Measurements from ENCODE around the gene CHN2.

The CHN2 gene

GRCh38 chr7:29413626-29414136 is 219.1 kb downstream of the CHN2 start:
- no peak for DNase-seq

GRCh38 chr7:29414216-29414615 is 219.6 kb downstream of the CHN2 start:
- DNase-seq: no peak

- no peak for DNase-seq
Measured at GRCh38 chr7:29415215-29415614, 220.6 kb downstream of the CHN2 start.

- no peak for DNase-seq
Measured at GRCh38 chr7:29416276-29416937, 221.8 kb downstream of the CHN2 start.

DNA sequence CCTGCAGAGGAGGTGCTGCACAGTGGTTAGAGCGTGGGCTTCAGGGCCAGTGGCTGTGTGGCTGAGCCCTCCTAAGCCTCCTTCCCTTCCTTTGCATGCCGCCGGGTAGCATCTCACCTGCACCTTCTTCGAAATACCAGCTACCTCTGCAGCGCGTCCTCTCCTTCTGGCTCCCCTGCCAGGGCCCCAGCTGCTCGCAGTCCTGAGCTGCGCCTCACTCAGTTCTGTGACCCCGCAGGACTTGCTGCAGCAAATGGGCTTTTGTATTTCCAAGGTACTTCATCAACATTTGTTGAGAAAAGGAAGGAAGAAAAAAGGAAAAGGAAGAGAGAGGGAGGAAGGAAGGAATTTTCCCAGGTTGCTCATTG is 222.3 kb downstream of the CHN2 start:
- no peak for DNase-seq

DNA sequence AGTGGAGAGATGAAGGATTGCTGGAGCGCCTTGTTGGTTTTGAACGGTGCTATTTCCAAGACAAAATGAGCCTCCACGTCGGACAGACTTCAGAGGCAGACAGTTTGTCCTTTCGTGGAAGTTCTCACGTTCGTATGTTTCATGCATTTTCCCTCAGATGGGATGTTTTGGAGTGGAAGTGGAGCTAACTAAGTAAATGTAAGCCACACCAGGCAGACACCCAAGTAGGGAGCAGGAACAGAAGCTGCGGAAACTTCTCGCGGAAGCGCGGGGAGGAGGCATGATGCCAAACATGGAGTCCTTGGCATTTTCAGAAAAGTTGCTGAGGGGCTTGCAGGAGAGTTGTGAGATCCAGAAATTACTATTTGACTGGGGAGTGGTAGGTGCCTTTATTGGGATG is 223.5 kb downstream of the CHN2 start:
- DNase-seq: no peak

DNA sequence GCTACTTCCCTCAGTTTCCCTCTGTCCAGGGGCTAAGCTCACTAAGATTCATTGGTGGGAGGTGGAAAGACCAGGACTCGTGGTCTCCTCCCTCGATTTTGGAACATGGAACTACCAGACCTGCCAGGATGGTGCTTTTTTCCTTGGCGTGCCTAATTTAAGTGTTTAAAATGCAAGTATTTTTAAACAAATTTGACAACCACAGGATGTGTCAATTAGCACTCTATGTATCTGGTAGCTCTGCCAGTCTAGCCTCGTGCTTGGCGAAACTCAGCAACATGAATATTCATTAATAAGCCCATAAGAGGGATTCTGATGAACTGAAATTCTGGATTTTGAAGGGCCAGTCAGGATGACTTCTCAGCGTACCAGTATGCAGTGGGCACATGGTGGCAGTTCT is 224.1 kb downstream of the CHN2 start:
- no peak for DNase-seq

DNA sequence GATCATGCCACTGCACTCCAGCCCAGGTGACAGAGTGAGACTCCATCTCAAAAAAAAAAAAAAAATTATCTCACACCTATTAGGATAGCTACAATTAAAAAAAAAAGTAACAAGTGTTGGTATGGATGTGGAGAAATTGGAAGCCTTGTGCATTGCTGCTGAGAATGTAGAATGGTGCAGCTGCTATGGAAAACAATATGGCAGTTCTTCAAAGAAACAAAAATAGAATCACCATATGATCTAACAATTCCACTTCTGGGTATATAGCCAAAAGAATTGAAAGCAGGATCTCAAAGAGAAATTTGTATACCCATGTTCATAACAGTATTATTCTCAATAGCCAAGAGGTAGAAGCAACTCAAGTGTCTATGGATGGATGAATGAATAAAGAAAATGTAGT is 225.4 kb downstream of the CHN2 start:
- no peak for DNase-seq

- DNase-seq: no peak
Measured at GRCh38 chr7:29421010-29421956, 226.7 kb downstream of the CHN2 start.

GRCh38 chr7:29422829-29423228 is 228.3 kb downstream of the CHN2 start:
- no peak for DNase-seq

DNA sequence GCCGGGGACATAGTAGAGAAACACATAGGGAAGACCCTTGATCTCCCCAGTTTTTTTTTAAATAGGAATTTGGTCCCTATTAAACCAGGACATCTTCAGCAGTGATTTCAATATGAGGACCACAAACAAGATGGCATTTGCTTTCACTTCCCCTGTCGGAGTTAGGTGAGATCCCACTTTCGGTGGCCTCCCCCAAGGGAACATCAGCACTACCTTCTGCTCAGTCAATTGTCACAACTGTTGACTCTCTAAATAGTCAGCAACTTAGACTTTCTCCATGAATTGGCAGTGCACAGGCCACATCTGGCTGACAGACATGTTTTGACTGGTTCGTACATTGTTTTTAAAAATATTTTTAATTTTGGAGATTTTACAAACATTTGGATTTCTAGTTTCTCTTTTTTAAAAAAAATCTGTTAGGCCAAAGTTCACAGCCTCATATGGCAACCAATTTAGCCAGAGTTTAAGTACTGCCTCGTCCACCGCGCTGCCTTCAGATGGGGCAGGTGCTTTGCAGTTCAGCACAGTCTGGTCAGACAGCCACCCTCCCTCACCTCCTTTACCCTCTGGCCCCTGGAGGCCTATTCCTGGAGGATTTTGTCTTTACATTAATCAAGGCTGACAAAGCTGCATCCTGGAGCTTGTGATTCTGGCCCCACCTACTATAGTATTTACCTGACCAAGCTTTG is 229.9 kb downstream of the CHN2 start:
- no peak for DNase-seq

GRCh38 chr7:29424984-29425309 is 230.4 kb downstream of the CHN2 start:
- no peak for DNase-seq

- no peak for DNase-seq
Measured at GRCh38 chr7:29426587-29426986, 232.0 kb downstream of the CHN2 start.

DNA sequence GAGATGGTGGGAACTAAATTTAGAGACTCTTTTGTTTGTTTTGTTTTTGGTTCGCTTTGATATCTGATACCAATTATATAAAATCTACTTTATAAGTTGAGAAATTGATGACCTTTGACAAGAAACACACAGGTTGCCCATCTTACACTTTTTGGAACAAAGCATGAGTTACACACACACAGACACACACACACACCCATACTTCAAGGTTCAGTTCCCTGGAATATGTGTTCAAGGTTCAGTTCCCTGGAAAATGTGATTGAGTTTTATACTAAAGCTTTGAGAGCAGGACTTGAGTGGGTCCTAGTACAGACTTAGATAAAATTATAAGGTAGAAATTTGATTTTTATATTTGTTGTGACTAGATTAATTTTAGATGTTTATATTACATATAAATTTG is 234.8 kb downstream of the CHN2 start:
- DNase-seq: no peak

DNA sequence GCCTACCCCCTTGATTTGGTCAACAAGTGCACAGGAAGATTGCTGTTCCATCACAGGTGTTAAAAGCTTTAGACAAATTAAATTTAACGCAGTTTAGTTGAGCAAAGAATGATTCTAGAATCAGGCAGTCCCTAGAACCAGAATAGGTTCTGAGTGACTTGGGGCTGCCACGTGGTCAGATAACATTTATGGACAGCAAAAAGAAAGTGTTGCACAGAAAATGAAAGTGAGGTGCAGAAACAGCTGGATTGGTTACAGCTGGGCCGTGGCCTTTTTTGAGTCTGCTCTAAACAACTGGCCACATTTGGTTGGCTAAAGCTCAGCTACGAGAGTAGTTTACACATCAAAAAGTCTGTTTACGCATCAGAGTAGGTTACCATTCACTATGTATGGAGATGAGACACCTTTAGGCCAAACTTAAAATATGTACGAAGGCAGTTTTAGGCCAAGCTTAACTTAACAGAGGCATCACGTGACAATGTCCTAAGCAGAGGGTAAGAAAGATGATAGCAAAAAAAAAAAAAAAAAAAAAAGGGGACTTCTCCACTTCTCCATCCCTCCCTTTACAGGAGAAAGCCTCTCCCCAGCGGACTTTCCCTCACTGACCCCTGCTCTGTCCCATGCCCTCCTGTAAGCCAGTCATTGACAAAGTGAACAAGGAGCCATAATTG is 235.8 kb downstream of the CHN2 start:
- no peak for DNase-seq

- DNase-seq: no peak
Measured at GRCh38 chr7:29431686-29432085, 237.1 kb downstream of the CHN2 start.

DNA sequence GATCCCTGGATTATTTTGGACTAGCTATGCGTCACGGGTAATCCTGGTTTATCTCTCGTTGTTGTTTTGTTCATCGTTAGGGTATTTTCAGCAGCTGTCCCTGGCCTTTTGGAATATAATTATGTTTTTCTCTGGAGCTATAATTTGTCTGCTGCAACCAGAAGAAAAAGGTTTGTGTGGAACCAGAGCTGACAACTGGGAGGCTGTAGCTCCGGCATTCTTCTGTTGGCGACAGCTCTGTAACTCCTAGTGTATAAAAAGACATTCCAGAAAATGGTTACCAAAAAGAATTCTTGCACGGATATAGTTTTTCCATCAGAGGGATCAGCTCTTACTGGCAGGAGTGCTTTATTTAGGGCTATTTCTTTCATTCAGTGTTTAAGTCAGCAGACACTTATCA is 238.1 kb downstream of the CHN2 start:
- no peak for DNase-seq

DNA sequence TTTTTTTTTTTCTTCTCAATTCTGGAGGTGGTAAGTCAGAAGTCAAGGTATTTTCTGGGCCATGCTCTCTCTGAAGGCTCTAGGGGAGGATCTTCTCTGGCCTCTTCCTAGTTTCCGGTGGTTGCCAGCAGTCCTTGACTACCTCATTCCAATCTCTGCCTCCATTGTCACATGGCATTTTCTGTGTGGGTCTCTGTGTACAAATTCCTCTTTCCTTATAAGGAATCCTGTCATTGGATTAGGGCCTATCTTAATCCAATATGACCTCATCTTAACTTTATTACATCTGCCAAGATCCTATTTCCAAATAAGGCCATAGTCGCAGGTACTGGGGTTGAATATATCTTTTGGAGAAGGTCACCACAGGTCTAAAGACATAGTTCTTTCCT is 239.8 kb downstream of the CHN2 start:
- DNase-seq: no peak

DNA sequence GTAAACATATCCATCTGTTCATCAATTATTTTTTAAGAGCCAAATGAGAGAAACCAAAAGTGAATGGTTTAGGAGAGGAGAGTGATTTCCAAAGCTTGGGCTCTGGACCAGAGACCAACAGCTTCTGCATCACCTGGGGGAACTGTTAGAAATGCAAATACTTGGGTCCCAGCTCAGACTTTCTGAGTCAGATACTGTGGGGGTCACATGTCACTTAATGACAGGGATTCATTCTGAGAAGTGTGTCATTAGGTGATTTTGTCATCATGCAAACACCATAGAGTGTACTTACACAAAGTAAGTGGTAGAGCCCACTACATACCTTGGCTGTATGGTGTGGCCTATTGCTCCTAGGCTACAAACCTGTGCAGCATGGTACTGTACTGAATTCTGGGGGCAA is 240.6 kb downstream of the CHN2 start:
- DNase-seq: no peak

DNA sequence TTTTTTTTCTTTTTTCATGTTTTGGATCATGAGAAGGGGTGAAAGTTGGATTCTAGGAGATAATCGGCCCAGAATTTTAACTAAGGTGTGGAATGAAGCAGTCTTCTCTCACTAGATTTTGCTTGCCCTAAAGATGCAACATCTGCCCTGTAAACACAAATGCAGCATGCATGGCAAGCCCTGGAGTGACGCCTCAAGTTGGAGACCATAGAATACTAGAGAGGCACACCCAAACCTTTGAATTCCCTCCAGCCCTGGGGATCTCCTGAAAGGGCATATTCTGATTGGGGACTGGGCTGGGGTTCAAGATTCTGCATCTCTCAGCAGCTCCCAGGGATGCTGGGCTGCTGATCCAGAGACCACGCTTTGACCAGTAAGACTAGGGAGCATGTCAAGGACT is 241.3 kb downstream of the CHN2 start:
- DNase-seq: no peak

- no peak for DNase-seq
Measured at GRCh38 chr7:29442146-29442545, 247.6 kb downstream of the CHN2 start.

- no peak for DNase-seq
Measured at GRCh38 chr7:29443552-29443951, 249.0 kb downstream of the CHN2 start.

GRCh38 chr7:29444267-29444666 is 249.7 kb downstream of the CHN2 start:
- no peak for DNase-seq
